WTC11 (cell line): Measurements from ENCODE around the gene TRMT2A. TPM values are rescaled to one million over a fixed set of nuclear protein-coding genes. Genes with fewer than 3 reads are reported as not detected.

Experiments
- ATAC-seq: fragments of 200-7000 bp; cut with Tn5 transposase; 2 replicates; pipeline ENCODE4 v1.10.0; 2021; ENCODE audit warnings: mild to moderate bottlenecking, moderate library complexity
- CTCF ChIA-PET: fragments of 300-600 bp; sonication (Branson Sonifier 250); formaldehyde crosslinking; loops from one replicate; lab custom pipeline; 2021; ENCODE audit warnings: antibody characterized with exemption; lab: Charles Lee
- POLR2A ChIA-PET: fragments of 350-600 bp; sonication (Branson Sonifier 250); formaldehyde crosslinking; loops from one replicate; lab custom pipeline; 2021; ENCODE audit warnings: antibody characterized with exemption; lab: Charles Lee
- DNase-seq: peaks from one replicate; pipeline ENCODE4 v3.0.0; 2021; ENCODE audit warnings: low spot score
- H3K27ac Mint-ChIP-seq: 2 replicates; pipeline ENCODE4 v1.8.0; 2021; ENCODE audit warnings: mixed read lengths
- H3K27me3 Mint-ChIP-seq: 2 replicates; pipeline ENCODE4 v1.8.0; 2021; ENCODE audit warnings: low read depth, mild to moderate bottlenecking, moderate library complexity, mixed read lengths
- H3K36me3 Mint-ChIP-seq: 2 replicates; pipeline ENCODE4 v1.8.0; 2021; ENCODE audit warnings: mixed read lengths
- H3K4me1 Mint-ChIP-seq: 2 replicates; pipeline ENCODE4 v1.8.0; 2022; ENCODE audit warnings: mixed read lengths
- H3K4me3 Mint-ChIP-seq: 2 replicates; pipeline ENCODE4 v1.8.0; 2021; ENCODE audit warnings: mild to moderate bottlenecking, moderate library complexity, mixed read lengths
- H3K9me3 Mint-ChIP-seq: 2 replicates; pipeline ENCODE4 v1.8.0; 2021; ENCODE audit warnings: mixed read lengths
- CTCF ChIP-seq: fragments of 200-600 bp; IDR thresholded peaks from 2 replicates; pipeline ENCODE4 v1.8.0; 2022; ENCODE audit warnings: antibody characterized with exemption
- FOXP1 ChIP-seq: sonication (generic); formaldehyde crosslinking; IDR thresholded peaks from 2 replicates; pipeline ENCODE4 v1.8.0; 2022; ENCODE audit warnings: missing genetic modification reagents, mild to moderate bottlenecking, moderate library complexity, borderline replicate concordance
- GRHL2 ChIP-seq: fragments of 250-450 bp; sonication (Bioruptor Pico); IDR thresholded peaks from 2 replicates; pipeline ENCODE4 v1.8.0; 2022; ENCODE audit warnings: mild to moderate bottlenecking, moderate library complexity; ENCODE audit not compliant: insufficient replicate concordance, severe bottlenecking
- IRF2 ChIP-seq: sonication (generic); formaldehyde crosslinking; IDR thresholded peaks from 2 replicates; pipeline ENCODE4 v1.8.0; 2022; ENCODE audit warnings: low read depth, missing genetic modification reagents, borderline replicate concordance
- JAZF1 ChIP-seq: fragments of 250-450 bp; sonication (Bioruptor Pico); IDR thresholded peaks from 2 replicates; pipeline ENCODE4 v1.9.0; 2021; ENCODE audit warnings: moderate library complexity, mild to moderate bottlenecking, inconsistent platforms
- KAT7 ChIP-seq: sonication (generic); formaldehyde crosslinking; IDR thresholded peaks from 2 replicates; pipeline ENCODE4 v1.8.1; 2023; ENCODE audit warnings: missing genetic modification reagents, mild to moderate bottlenecking, borderline replicate concordance
- NFATC4 ChIP-seq: fragments of 250-450 bp; sonication (Bioruptor Pico); IDR thresholded peaks from 2 replicates; pipeline ENCODE4 v1.9.0; 2021; ENCODE audit warnings: mild to moderate bottlenecking
- NR1H2 ChIP-seq: sonication (generic); formaldehyde crosslinking; IDR thresholded peaks from 2 replicates; pipeline ENCODE4 v1.9.0; 2021; ENCODE audit warnings: mild to moderate bottlenecking, moderate library complexity, missing genetic modification reagents
- SMAD3 ChIP-seq: sonication (generic); formaldehyde crosslinking; IDR thresholded peaks from 2 replicates; pipeline ENCODE4 v1.8.0; 2022; ENCODE audit warnings: missing genetic modification reagents, mild to moderate bottlenecking, borderline replicate concordance
- USF1 ChIP-seq: sonication (generic); formaldehyde crosslinking; IDR thresholded peaks from 2 replicates; pipeline ENCODE4 v1.8.0; 2022; ENCODE audit warnings: mild to moderate bottlenecking, missing genetic modification reagents
- ZSCAN18 ChIP-seq: fragments of 250-450 bp; sonication (Bioruptor Pico); IDR thresholded peaks from 2 replicates; pipeline ENCODE4 v2.1.2; 2022; ENCODE audit warnings: mild to moderate bottlenecking, moderate library complexity
- total RNA-seq: library from RNA; stranded (reverse); gene quantifications from 3 replicates; pipeline ENCODE4 v1.2.3, GENCODE V29; 2021
- TF ChIP-seq, protein P1 (sequence below): sonication (generic); formaldehyde crosslinking; IDR thresholded peaks from 2 replicates; pipeline ENCODE4 v1.8.0; 2022; ENCODE audit warnings: mild to moderate bottlenecking, missing genetic modification reagents

The TRMT2A gene
- total RNA-seq, 1 experiment from 2014 or later = 68.6 TPM

GRCh38 chr22:20145832-20146223, 28.8 kb upstream of the TRMT2A start:
- H3K27ac Mint-ChIP-seq = no peak overlapping the region
- ChIA-PET CTCF (no interaction called here), POLR2A (no interaction called here)
- no peak for TF ChIP-seq IRF2 (CRISPR knock-in tag)
- no peak for TF ChIP-seq JAZF1
- TF ChIP-seq USF1 (CRISPR knock-in tag) = no peak
- TF ChIP-seq CTCF = no peak
- no peak for TF ChIP-seq KAT7 (CRISPR knock-in tag)
- TF ChIP-seq FOXP1 (CRISPR knock-in tag) = no peak
- no peak for TF ChIP-seq NR1H2 (CRISPR knock-in tag)
- no peaks in the 10 kb centered on the region for H3K36me3 Mint-ChIP-seq
- H3K4me3 Mint-ChIP-seq = no peak overlapping the region
- H3K9me3 Mint-ChIP-seq = no peaks in the 10 kb centered on the region
- no peaks in the 10 kb centered on the region for H3K27me3 Mint-ChIP-seq
- no peak for ATAC-seq
- no peak for DNase-seq
- H3K4me1 Mint-ChIP-seq = no peaks in the 10 kb centered on the region

GRCh38 chr22:20145206-20145831, 28.3 kb upstream of the TRMT2A start:
- Mint-ChIP-seq H3K4me1 (no peaks in the 10 kb centered on the region), H3K27ac (no peak overlapping the region), H3K27me3 (no peaks in the 10 kb centered on the region), H3K4me3 (no peak overlapping the region), H3K9me3 (no peaks in the 10 kb centered on the region), H3K36me3 (no peaks in the 10 kb centered on the region)
- TF ChIP-seq, protein P1, sequence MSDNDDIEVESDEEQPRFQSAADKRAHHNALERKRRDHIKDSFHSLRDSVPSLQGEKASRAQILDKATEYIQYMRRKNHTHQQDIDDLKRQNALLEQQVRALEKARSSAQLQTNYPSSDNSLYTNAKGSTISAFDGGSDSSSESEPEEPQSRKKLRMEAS = no peak
- TF ChIP-seq SMAD3 = no peak
- POLR2A ChIA-PET = no interaction called here
- ATAC-seq (no peak), DNase-seq (no peak)
- CTCF ChIA-PET = interaction anchor here (0.8 to 1.0 kb wide), 2 partner anchors 9 to 12 kb away, joined by 3 to 5 read pairs; no protein-coding TSS in a partner anchor

GRCh38 chr22:20143883-20144665, 27.0 kb upstream of the TRMT2A start:
- H3K27me3 Mint-ChIP-seq = no peaks in the 10 kb centered on the region
- no peak overlapping the region for H3K4me3 Mint-ChIP-seq
- ChIA-PET POLR2A (no interaction called here), CTCF (interaction anchor here (0.8 to 1.0 kb wide), 2 partner anchors 10 to 13 kb away, joined by 3 to 5 read pairs; no protein-coding TSS in a partner anchor)
- TF ChIP-seq ZSCAN18 (no peak), GRHL2 (CRISPR knock-in tag) (no peak), NFATC4 (CRISPR knock-in tag) (no peak)
- TF ChIP-seq, protein P1 = no peak
- ATAC-seq (no peak), DNase-seq (no peak)
- no peaks in the 10 kb centered on the region for H3K36me3 Mint-ChIP-seq
- H3K4me1 Mint-ChIP-seq = no peaks in the 10 kb centered on the region
- H3K9me3 Mint-ChIP-seq = no peaks in the 10 kb centered on the region
- no peak overlapping the region; the same call in 1 of the 2 replicates for H3K27ac Mint-ChIP-seq
